ENCODE results near the gene SORCS2. TPM values are rescaled to one million over a fixed set of nuclear protein-coding genes. Genes with fewer than 3 reads are reported as not detected.

SORCS2 gene
- total RNA-seq, 1 experiment from 2014 or later: not detected

DNA sequence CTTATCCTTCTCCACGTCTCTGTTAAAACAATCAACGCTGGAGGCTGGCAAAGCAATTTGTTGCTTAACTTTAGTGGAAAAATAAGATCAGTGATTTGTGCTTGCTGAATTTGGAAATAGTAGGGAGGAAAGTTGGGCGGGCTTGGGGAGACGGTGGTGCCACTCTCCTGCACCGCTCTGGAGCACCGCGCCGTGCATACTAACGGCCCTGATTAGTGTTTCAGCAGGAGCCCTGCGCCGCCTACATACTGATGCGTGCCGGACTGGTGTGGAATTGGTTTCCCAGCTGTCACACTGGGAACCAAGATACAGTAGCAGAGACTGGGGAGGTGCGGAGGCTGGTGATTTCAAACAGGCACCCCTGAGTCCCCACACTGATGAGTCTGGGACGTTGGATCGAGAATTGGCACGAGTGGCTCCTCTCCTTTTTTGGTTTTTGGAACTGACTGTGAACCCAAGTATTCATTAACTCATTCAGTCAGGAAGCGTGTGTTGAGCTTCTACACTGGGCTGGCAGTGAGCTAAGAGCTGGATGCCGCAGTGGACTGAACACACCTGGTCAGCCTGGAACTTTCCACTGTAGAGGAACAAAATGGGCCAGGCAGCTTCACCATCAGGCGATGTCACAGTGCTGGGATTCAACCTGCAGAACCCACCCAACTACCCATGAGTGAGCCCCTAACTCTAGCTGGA lies 271.4 kb downstream of the SORCS2 start:
- no peaks in the 10 kb centered on the region for H3K9me3 Mint-ChIP-seq (ENCODE audit: low read depth, unreplicated experiment)
- CTCF ChIA-PET: no interaction called here
- no peak for TF ChIP-seq CTCF (IDR thresholded peaks at IDR 0.05; ENCODE audit: unreplicated experiment)
- no peak overlapping the region for H3K4me3 Mint-ChIP-seq (ENCODE audit: low read depth, unreplicated experiment)
- no TSS peak for BruUV-seq (replicated peaks)
- H3K36me3 Mint-ChIP-seq (ENCODE audit: insufficient read depth, unreplicated experiment): no peaks in the 10 kb centered on the region
- intact Hi-C loops (cut with micrococcal nuclease; ENCODE audit: unreplicated experiment): loop anchor here (5.0 kb wide), 1 partner anchor 271 kb away; the partner anchor contains the start of gene SORCS2
- H3K4me1 Mint-ChIP-seq (ENCODE audit: low read depth, unreplicated experiment): no peaks in the 10 kb centered on the region
- no peak for DNase-seq
- peaks cover 35% of the 10 kb centered on the region for H3K27me3 Mint-ChIP-seq (ENCODE audit: unreplicated experiment)
- no peak overlapping the region for H3K27ac Mint-ChIP-seq (ENCODE audit: unreplicated experiment)

GRCh38 chr4:7464259-7464655 lies 271.9 kb downstream of the SORCS2 start:
- Mint-ChIP-seq H3K27me3 (ENCODE audit: unreplicated experiment) (peaks cover 41% of the 10 kb centered on the region), H3K27ac (ENCODE audit: unreplicated experiment) (no peak overlapping the region), H3K4me1 (ENCODE audit: low read depth, unreplicated experiment) (no peaks in the 10 kb centered on the region), H3K36me3 (ENCODE audit: insufficient read depth, unreplicated experiment) (no peaks in the 10 kb centered on the region), H3K9me3 (ENCODE audit: low read depth, unreplicated experiment) (no peaks in the 10 kb centered on the region), H3K4me3 (ENCODE audit: low read depth, unreplicated experiment) (no peak overlapping the region)
- CTCF ChIA-PET: no interaction called here
- no TSS peak for BruUV-seq (replicated peaks)
- no peak for TF ChIP-seq CTCF (IDR thresholded peaks at IDR 0.05; ENCODE audit: unreplicated experiment)
- intact Hi-C loops (cut with micrococcal nuclease; ENCODE audit: unreplicated experiment): loop anchor here (5.0 kb wide), 1 partner anchor 272 kb away; the partner anchor contains the start of gene SORCS2
- no peak for DNase-seq

DNA sequence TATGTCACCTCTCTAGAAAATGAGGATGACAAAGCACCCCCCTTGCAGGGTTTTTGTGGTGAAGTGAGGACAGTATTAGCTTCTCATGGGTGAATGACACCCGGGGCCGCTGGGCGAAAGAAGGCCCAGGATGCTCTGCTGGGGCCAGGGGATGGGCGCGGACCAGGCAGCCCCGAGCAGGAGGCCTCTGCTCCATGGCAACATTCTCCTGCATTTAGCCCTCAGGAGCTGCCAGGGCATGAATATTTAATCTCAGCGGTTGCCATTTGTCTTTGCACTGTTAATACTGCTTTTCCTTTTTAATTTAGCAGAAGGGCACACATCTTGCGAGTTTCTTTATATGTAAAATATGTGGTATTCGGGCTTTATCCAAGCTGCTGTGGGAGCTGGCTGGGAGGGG lies 272.7 kb downstream of the SORCS2 start:
- H3K9me3 Mint-ChIP-seq (ENCODE audit: low read depth, unreplicated experiment): no peaks in the 10 kb centered on the region
- H3K4me3 Mint-ChIP-seq (ENCODE audit: low read depth, unreplicated experiment): no peak overlapping the region
- peaks cover 48% of the 10 kb centered on the region for H3K27me3 Mint-ChIP-seq (ENCODE audit: unreplicated experiment)
- no peaks in the 10 kb centered on the region for H3K36me3 Mint-ChIP-seq (ENCODE audit: insufficient read depth, unreplicated experiment)
- no peak overlapping the region for H3K27ac Mint-ChIP-seq (ENCODE audit: unreplicated experiment)
- CTCF ChIA-PET: no interaction called here
- DNase-seq: no peak
- intact Hi-C loops (cut with micrococcal nuclease; ENCODE audit: unreplicated experiment): no loop called here
- BruUV-seq (replicated peaks): no TSS peak
- no peak for TF ChIP-seq CTCF (IDR thresholded peaks at IDR 0.05; ENCODE audit: unreplicated experiment)
- no peaks in the 10 kb centered on the region for H3K4me1 Mint-ChIP-seq (ENCODE audit: low read depth, unreplicated experiment)

DNA sequence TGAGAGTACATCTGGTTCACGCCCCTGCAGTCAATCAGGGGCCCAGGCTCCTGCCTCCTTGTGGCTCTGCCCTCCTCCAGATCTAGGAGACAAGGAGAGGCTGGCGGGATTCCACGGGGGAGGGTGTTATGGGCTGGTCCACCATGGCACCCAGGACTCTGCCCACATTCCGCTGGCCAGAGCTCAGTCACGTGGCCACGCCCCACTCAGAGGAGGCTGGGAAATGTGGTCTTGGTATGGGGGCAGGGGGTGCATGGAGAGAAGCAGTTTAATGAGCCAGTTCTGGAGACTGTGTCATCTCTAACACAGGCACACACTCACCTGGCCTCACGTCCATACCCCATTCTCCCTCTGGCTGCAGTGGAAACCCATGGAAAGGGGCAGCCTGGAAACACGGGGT lies 273.9 kb downstream of the SORCS2 start:
- Mint-ChIP-seq H3K27me3 (ENCODE audit: unreplicated experiment) (peaks cover 54% of the 10 kb centered on the region), H3K9me3 (ENCODE audit: low read depth, unreplicated experiment) (no peaks in the 10 kb centered on the region), H3K36me3 (ENCODE audit: insufficient read depth, unreplicated experiment) (no peaks in the 10 kb centered on the region), H3K4me1 (ENCODE audit: low read depth, unreplicated experiment) (no peaks in the 10 kb centered on the region), H3K27ac (ENCODE audit: unreplicated experiment) (no peak overlapping the region), H3K4me3 (ENCODE audit: low read depth, unreplicated experiment) (no peak overlapping the region)
- TF ChIP-seq CTCF (IDR thresholded peaks at IDR 0.05; ENCODE audit: unreplicated experiment): no peak
- DNase-seq: no peak
- intact Hi-C loops (cut with micrococcal nuclease; ENCODE audit: unreplicated experiment): no loop called here
- CTCF ChIA-PET: no interaction called here
- BruUV-seq (replicated peaks): no TSS peak
